HG03575 (cell line): Measurements from ENCODE around the gene CCDC24.

Experiments used
- ATAC-seq: cut with Tn5 transposase; IDR thresholded peaks from one replicate; pipeline ENCODE4 v1.9.1; 2021; ENCODE audit not compliant: unreplicated experiment, insufficient number of reproducible peaks, low FRiP score; ENCODE audit errors: extremely low read depth

Gene CCDC24

DNA sequence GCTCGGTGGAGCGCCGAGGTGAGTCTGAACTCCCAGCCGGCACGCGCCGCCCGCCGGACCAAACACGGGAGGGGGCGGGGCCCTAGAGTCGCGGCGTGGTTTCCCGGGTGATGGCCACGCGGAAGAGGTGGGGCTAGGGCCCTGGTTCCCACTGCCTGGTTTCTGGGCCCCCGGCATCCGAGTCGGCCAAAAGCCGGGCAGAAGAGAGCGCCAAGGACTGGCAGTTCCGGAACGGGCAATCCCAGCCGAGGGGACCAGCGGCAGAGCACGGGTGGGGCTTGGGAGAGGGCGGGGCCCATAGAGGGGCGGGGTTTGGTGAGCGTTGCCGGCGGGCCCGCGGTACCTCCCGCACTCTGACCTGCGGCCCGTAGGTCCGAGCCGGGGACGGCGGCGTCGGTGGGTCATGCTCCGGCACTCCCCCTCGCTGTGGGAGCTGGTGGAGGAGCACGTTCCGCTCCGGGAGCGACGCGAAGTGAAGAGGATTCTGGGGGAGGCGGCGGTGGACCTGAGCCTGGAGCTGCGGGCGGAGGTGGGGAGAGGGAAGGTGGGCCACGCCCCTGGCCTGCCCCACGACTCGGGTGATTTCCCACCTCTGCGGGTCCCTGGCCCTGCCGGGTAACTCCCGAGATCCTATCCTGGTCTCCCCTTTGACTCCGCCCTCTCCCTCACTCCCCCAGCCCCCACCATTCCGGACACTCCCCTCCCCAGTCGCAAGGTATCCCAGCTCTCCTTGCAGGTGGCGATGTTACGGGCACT, at the start of gene CCDC24:
Gene CCDC24, plus strand, starts transcription at position 124 of the 756 bp plus-strand sequence. Its CDS starts 280 bp downstream, at position 404.
- no peak for ATAC-seq

DNA sequence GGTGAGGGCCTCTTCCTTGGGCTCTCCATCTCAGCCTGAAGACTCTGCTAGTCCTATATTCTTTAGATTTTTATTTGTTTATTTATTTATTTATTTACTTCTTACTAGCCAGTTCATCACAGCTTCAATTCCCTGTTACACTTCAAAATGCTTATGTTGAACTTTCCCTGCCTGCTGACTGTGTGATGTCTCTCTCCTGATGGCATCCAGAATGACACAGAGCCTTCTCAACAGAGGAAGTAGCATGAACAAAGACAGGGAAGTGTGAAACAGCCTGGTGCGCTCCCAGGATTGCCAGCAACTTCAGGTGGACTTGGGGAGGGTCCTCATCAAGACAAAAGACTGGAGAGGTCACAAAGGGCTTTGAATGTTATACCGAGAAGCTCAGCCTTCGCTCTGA, 49.0 kb upstream of the CCDC24 start:
- ATAC-seq: no peak

DNA sequence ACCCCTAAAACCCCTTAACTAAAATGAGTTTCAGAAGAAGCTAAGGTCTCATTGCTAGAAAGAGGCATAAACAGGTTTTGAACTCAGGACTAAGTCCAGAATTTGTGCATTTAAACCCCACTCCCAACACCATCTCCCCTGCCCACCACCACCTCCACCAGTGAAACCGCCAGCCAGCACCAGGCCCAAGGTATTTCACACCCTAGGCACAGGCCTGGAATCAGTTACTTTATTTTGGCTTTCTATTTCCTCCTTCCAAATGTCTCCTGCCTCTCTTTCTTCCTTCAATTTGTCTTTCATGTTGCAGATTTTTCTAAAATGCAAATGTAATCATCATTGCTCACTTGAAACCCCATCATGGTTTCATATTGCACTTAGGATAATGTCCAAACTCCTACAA, 46.5 kb upstream of the CCDC24 start:
- ATAC-seq: no peak

DNA sequence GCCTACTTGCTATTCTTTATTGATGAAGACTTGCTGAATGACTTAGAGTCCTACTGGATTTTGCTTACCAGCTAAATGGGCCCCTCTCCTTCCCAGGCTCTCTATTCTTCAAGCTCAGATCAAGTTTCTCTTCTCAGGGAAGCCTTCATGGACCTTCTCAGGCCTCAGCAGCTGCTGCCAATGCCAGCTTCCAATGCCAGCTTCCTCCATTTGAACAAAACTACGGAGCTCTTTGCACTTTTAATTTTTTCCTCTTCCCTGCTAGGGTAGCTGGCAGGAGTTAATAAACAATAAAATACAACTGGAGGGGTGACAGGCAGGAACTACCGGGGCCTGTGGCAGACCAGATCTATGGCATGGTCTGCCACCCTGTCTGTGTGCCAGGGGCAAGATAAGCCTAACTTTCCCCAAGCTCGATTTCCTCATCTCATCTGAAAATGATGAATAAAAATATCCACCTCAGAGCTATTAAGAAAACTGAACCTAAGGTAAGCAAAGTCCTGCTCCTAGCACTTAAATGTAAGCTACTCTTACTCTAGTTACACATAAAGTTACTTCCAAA, 45.6 kb upstream of the CCDC24 start:
- ATAC-seq: no peak

DNA sequence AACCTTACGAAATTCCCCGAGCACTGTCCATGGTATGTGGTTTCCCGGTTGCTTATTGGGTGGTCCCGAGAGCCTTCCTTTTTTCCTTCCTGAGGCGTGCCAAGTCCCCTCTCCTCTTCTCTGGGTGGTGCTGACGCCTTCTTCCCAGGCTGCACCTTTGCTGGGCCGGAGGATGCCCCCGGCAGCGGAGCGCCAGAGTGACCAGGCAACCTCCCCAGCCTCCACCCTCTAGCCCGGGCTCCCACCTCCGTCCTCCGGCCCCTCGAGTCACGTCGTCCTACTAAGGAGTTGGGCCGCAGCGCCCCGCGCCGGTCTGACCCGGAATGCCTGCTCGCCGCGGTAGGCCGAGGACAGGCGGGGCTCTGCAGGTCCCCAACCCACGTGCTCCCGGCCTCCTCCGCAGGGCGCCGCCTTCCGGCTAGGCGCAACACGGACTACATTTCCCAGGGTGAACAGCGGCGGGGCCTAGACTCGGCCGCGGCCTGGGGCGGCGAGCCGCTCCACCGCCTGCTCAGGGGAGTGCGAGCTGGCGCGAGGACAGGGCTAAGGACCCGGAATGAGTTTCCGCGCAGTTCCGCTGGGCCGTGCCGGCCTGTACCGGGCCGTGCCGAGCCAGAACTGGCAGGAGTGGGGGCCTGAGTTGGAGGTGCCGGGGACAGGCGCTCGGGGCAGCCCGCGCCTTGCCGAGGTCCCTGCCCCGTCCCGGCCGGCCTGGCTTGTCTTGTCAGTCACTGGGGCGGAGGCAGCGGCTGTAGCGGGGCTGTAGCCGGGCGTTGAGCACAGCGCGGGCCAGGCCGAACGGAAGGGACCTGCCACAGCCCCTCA, 45.0 kb upstream of the CCDC24 start, which contains the start of gene IPO13:
Gene IPO13, plus strand, starts transcription at position 715 of the 825 bp plus-strand sequence. CDS start 651 bp downstream, outside the sequence.
- peak; percentile 68 for ATAC-seq

DNA sequence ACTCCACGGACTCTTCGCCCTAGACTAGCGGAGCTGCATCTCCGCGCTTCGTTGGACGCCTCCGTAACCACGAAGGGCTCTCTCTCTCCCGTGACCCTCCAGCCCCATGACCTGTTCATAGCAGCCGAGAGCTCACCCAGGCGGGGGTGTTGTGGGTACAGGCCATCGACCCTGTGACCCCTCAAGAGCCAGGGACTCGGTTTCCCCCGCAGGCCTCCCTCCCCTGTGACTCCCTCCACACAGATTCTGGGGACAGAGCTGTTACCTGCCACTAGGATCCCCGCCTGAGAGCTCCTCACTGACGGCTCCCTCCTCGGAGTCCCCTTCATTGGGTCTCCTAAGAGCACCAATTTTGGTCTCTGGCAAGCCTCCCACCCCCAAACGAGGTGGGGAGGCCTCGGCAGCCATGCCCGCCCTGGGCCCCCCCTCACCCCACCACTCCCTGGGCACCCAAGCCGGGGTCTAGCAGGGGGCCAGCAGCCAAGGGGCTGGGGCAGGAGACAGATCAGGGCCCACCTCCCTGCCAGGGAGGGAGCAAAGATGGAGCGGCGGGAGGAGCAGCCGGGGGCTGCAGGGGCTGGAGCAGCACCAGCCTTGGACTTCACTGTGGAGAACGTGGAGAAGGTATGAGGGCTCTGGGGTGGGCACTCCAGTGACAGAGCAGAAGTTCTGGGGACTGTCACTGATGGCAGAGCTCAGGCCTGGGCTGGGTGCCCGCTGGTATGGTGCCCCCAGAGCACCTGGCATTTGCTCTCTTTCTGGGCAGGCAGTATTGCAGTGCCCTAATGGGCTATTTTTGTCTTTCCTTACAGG, 44.1 kb upstream of the CCDC24 start:
- ATAC-seq: no peak

DNA sequence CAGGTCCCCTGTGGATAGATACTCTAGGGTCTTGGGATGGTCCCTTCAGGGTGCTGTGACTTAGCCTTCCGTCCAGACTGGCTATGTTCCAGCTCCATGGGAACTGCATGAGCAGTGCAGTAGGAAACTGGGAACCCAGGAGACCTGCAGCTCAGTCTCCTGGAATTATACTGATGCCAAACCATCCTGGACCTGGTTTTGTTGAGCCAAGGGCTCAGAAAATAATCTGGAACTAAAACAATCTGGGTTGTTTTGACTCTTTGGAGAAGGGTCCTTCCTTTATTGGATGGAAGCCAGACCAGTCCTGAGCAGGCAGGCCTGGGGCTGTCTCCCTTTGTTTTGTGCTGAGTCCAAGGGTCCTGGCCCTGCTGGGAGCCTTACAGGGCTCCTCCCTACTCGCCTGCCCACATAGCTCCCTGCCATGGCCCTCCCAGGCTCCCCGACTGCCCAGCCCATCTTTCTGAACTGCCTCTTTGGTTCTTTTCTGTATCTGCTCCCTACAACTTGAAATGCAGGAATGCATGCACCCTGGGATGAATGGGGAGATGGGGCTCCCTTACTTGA, 43.4 kb upstream of the CCDC24 start:
- no peak for ATAC-seq

DNA sequence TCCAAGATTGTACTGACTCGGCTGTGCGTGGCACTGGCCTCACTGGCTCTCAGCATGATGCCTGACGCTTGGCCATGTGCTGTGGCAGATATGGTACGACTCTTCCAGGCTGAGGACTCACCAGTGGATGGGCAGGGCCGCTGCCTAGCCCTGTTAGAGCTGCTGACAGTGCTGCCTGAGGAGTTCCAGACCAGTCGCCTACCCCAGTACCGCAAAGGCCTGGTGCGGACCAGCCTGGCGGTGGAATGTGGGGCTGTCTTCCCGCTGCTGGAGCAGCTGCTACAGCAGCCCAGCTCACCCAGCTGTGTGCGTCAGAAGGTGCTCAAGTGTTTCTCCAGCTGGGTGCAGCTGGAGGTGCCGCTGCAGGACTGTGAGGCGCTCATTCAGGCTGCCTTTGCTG, 41.7 kb upstream of the CCDC24 start:
- ATAC-seq: no peak

DNA sequence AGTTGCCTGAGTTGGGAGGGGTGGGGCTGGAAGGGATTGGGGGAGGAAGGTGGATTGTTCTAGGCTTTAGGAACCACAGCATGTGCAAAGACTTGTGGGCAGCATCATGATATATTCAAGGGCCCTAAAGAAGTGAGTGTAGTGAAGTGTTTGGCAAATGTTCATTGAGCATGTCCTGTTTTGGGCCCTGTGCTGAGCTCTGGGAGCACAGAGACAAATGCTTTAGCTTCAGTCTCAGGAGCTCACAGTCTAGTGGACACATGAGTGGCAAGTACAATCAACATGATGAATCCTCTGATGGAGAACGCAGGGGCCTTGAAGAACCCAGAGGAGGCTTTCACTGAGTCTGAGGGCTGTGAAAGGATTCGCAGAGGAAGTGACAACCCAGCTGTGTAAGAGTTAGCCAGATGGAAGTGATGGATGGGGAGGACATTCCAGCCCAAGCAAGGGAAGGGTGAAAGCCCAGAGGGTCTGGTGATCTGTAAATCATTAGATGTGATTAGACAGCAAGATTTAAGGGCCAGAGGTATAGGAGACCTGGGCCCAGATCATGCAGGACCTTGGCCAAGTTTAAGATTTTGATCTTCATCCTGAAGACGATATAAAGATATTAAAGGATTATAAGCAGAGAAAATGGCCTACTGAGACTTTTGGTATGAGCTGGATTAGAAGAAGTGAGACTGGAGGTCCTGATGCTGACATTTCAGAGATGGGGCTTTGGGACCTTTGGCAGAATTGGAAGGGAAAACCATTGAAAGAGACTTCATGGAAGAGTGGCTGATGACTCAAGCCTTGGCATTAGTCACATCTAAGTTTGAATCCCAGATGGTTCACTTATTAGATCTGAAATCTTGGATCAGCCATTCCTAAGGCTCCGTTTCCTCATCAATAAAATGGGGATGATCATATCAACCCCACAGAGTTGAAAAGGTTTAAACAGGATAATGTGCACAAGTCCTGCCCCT, 40.1 kb upstream of the CCDC24 start:
- no peak for ATAC-seq

DNA sequence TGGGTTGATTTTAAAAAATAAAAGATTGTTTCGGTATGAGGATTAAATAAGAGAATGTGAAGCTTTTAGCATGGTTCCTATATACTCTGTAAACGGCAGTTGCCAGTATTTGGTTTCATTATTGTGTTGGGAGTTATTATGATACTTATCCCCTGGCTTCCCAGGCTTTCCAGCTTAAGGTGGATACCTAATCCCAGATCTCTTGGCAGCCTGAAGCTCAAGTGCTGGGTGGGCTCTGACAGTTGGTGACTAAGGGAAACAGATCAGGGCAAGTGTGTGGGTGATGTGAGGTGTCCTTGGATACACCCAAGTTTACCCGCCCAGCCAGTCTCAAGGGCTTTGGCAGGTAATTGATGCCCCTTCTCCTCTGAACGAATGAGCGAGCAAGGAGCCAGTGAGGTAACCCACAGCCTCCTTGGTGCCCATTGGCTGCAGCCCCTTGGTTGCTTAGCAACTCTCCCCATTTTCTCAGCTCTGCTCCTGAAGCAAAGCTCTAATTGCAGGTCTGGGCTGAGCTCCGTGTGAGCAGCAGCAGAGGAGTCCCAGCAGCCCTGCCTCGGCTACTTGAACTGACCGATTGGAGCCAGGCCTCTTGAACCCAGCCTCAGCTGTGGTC, 38.6 kb upstream of the CCDC24 start:
- ATAC-seq: no peak

DNA sequence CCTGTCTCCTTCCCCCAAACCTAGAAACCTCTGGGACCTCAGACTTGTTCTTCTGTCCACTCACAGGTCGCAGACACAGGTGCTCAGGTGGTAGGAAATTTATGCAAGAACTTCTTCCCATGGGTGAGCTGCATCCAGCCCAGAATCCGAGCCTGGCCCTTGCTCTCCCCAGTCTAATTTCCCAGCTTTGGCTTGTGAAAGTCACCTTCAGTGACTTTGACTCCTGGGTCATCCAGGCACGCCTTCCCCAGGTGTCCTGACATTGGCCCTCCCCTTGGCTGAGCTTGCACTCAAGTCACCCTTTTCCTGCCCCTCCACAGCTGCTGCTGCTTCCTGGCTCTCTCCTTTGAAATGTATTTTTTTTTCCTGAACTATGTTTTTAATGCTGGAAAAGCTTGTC, 38.0 kb upstream of the CCDC24 start:
- no peak for ATAC-seq

DNA sequence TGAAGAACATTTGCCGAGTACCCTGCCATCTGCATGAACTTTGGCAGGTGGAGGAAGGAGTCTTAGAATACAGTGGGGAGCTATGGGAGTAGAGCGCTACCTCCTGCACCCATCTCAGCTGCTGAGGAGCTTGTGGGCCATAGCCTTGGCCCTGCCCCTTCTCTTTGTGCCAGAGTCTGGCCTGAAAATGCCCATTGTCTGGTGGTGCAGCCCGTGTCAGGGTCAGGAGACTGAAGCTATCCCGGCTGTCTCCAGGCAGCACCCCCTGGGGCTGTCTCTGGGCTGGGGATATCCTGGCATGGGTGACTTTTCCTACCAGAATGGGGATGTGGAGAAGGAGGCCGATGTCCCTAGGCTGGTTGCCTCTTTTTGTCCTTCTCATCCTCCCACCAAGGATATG, 37.4 kb upstream of the CCDC24 start:
- ATAC-seq: no peak

DNA sequence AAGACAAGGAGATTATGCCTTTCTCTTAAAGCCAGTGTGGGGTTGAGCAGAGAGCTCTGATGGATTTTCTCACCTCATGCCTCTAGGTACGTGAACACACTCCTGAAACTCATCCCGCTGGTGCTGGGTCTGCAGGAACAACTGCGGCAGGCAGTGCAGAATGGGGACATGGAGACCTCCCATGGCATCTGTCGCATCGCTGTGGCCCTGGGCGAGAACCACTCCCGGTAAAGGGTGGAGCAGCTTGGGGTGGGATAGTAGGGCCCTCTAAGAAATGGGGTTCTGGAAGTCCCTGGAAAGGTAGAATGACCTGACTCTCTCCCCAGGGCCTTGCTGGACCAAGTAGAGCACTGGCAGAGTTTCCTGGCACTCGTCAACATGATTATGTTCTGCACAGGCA, 35.2 kb upstream of the CCDC24 start:
- no peak for ATAC-seq

DNA sequence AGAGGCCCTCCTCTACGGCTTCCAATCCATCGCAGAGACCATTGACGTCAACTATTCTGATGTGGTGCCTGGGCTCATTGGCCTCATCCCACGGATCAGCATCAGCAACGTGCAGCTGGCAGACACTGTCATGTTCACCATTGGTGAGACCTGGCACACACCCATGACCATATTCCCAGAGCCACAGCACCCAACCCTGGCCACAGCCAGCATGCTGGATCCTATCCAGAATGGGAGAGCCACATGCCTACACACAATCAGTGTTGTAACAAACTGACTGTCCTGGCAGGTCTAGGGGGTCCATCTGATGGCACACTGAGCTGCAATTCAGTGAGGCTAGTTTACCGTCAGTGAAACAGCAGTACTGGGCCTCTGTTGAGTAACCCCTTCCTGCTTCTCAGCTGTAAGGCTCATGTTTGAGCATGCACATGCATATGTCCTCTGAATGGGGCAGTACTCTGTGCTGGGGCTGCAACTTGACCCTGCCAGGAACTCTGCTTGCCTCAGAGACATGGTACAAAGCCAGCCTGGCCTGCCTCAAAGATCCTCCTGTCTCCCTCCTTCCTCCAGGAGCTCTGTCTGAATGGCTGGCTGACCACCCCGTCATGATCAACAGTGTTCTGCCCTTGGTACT, 33.9 kb upstream of the CCDC24 start:
- ATAC-seq: no peak

DNA sequence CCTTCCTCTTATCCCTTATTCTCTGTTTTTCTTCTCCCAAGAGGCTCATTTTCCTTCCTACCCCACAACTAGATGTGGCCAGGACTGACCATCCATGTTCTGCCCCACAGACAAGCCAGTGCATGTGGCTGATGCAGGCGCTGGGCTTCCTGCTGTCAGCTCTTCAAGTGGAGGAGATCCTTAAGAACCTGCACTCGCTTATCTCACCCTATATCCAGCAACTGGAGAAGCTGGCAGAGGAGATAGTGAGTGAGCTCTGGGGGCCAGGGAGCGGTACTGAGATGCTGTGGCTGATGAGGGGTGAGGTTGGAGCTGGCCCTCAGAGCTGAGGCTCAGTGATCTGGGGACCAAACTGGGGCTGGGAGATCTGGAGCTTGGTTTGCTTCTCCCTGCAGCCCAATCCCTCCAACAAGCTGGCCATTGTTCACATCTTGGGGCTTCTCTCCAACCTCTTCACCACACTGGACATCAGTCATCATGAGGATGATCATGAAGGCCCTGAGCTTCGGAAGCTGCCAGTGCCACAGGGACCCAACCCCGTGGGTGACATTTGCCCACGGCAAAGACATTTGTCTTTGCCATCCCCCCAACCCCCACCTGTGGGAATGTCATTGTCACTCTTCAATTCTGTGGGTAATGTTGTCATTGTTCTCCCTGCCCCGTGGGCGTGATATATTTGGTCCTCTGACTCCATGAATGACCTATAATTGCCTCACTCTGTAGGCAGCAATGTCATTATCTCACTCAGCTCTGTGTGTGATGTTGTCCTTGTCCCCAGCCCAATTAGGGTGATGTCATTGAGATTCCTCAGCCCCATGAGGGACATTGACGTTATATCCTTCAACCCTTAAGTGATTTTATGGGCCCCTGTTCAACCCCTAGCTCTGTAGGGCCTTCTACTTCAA, 32.8 kb upstream of the CCDC24 start:
- ATAC-seq: no peak

DNA sequence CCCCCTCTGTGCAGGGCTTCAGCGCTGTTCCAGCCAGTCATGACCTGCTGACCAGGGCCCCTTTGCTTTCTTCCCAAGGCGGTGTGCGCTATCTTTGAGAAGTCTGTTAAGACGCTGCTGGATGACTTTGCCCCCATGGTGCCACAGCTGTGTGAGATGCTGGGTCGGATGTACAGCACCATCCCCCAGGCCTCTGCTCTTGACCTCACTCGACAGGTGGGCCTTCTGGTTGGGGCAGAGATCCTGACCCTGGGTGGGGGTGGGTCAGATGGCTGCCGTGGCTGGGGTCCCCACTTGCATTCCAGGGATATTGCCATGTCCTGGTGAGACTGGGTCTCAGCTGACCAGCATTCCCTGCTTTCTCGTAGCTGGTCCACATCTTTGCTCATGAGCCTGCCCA, 30.6 kb upstream of the CCDC24 start:
- no peak for ATAC-seq
